OCI-LY1 (cell line): ENCODE results near the gene FLYWCH1.

Source experiments
- H2AFZ ChIP-seq: fragments of 200-600 bp; sonication (generic), shearing (Covaris generic); 2 replicates; pipeline ENCODE4 v1.6.0; 2014; ENCODE audit warnings: antibody characterized with exemption, mild to moderate bottlenecking, low read length
- H3F3A ChIP-seq: fragments of 200-600 bp; sonication (generic), shearing (Covaris generic); 2 replicates; pipeline ENCODE4 v1.6.0; 2014; ENCODE audit warnings: mild to moderate bottlenecking, antibody characterized with exemption, low read length, moderate library complexity; ENCODE audit not compliant: insufficient read depth
- H3K27ac ChIP-seq: fragments of 200-600 bp; sonication (generic); 2 replicates; pipeline ENCODE4 v1.5.1; 2014; ENCODE audit warnings: low read length, mixed run types, mild to moderate bottlenecking, low read depth; ENCODE audit not compliant: poor library complexity, severe bottlenecking
- H3K27me3 ChIP-seq: fragments of 200-600 bp; sonication (generic); 2 replicates; pipeline ENCODE4 v1.6.0; 2014; ENCODE audit warnings: antibody characterized with exemption, mild to moderate bottlenecking, low read length, moderate library complexity; ENCODE audit not compliant: insufficient read depth
- H3K36me3 ChIP-seq: fragments of 200-600 bp; sonication (generic); 2 replicates; pipeline ENCODE4 v1.6.1; 2014; ENCODE audit warnings: mild to moderate bottlenecking, antibody characterized with exemption, low read length, moderate library complexity, mixed read lengths; ENCODE audit not compliant: insufficient read depth
- H3K4me1 ChIP-seq: fragments of 200-600 bp; sonication (generic); 2 replicates; pipeline ENCODE4 v1.5.1; 2014; ENCODE audit warnings: mild to moderate bottlenecking, low read length, moderate library complexity; ENCODE audit not compliant: insufficient read depth, severe bottlenecking
- H3K4me2 ChIP-seq: fragments of 200-600 bp; sonication (generic), shearing (Covaris generic); 2 replicates; pipeline ENCODE4 v1.6.1; 2014; ENCODE audit warnings: low read length
- H3K4me3 ChIP-seq: fragments of 200-600 bp; sonication (generic); 2 replicates; pipeline ENCODE4 v1.5.1; 2014; ENCODE audit warnings: low read length, low read depth, mild to moderate bottlenecking, mixed read lengths; ENCODE audit not compliant: poor library complexity, severe bottlenecking
- H3K79me2 ChIP-seq: fragments of 200-600 bp; shearing (Covaris generic); 2 replicates; pipeline ENCODE4 v1.6.1; 2016; ENCODE audit warnings: mixed run types, low read length, mixed read lengths; ENCODE audit not compliant: insufficient read depth
- H3K9ac ChIP-seq: fragments of 200-600 bp; sonication (generic), shearing (Covaris generic); 2 replicates; pipeline ENCODE4 v1.6.1; 2014; ENCODE audit warnings: mild to moderate bottlenecking, low read length, mixed read lengths
- H3K9me2 ChIP-seq: fragments of 200-600 bp; sonication (generic), shearing (Covaris generic); 2 replicates; pipeline ENCODE4 v1.6.1; 2014; ENCODE audit warnings: low read depth, mild to moderate bottlenecking, low read length, mixed read lengths
- H3K9me3 ChIP-seq: fragments of 200-600 bp; shearing (Covaris generic); 2 replicates; pipeline ENCODE4 v1.6.1; 2014; ENCODE audit warnings: low read length, mixed read lengths
- H4K20me1 ChIP-seq: fragments of 200-600 bp; sonication (generic), shearing (Covaris generic); 2 replicates; pipeline ENCODE4 v1.6.0; 2016; ENCODE audit warnings: mild to moderate bottlenecking, low read length; ENCODE audit not compliant: insufficient read depth
- CTCF ChIP-seq: fragments of 200-600 bp; sonication (generic), shearing (Covaris generic); IDR thresholded peaks from 2 replicates; pipeline ENCODE4 v1.5.1; 2017; ENCODE audit warnings: mild to moderate bottlenecking, antibody characterized with exemption, low read length, moderate library complexity, mixed read lengths
- EZH2 ChIP-seq: fragments of 200-600 bp; sonication (generic), shearing (Covaris generic); IDR thresholded peaks from 2 replicates; pipeline ENCODE4 v1.8.0; 2017; ENCODE audit warnings: borderline replicate concordance, mixed run types, mild to moderate bottlenecking, antibody characterized with exemption, low read length, moderate library complexity, mixed read lengths

Gene FLYWCH1

GRCh38 chr16:2983706-2984136 is 72.0 kb downstream of the FLYWCH1 start:
- Histone ChIP-seq H3K27ac (no peak overlapping the region), H3K4me1 (peaks cover 33% of the 10 kb centered on the region), H3K79me2 (0 out of 2 replicates have a peak, but pooled peaks cover 3% of the 10 kb centered on the region), H3K27me3 (peaks cover 3% of the 10 kb centered on the region; the same call in 1 of the 2 replicates), H3K9ac (no peak overlapping the region; the same call in 1 of the 2 replicates), H3K4me3 (peak overlapping the region; percentile 26), H3K4me2 (peak overlapping the region; percentile 56), H3K9me3 (no peaks in the 10 kb centered on the region), H3K36me3 (no peaks in the 10 kb centered on the region), H4K20me1 (no peaks in the 10 kb centered on the region), H3K9me2 (no peaks in the 10 kb centered on the region), H3F3A (no peaks in the 10 kb centered on the region), H2AFZ (no peak overlapping the region)
- TF ChIP-seq CTCF (peak; percentile 92), EZH2 (no peak)

GRCh38 chr16:2985462-2985861 is 73.7 kb downstream of the FLYWCH1 start:
- peaks cover 3% of the 10 kb centered on the region; the same call in 1 of the 2 replicates for H3K27me3 ChIP-seq
- H3K27ac ChIP-seq = no peak overlapping the region
- no peak overlapping the region for H2AFZ ChIP-seq
- H3K4me2 ChIP-seq = no peak overlapping the region
- H4K20me1 ChIP-seq = no peaks in the 10 kb centered on the region
- H3K36me3 ChIP-seq = no peaks in the 10 kb centered on the region
- H3K9me3 ChIP-seq = no peaks in the 10 kb centered on the region
- no peak overlapping the region for H3K4me3 ChIP-seq
- H3F3A ChIP-seq = no peaks in the 10 kb centered on the region
- no peak overlapping the region for H3K9ac ChIP-seq
- peaks cover 23% of the 10 kb centered on the region for H3K4me1 ChIP-seq
- TF ChIP-seq EZH2 = no peak
- TF ChIP-seq CTCF = no peak
- H3K79me2 ChIP-seq = no peaks in the 10 kb centered on the region
- no peaks in the 10 kb centered on the region for H3K9me2 ChIP-seq

- Histone ChIP-seq H4K20me1 (no peaks in the 10 kb centered on the region), H3K4me3 (no peak overlapping the region), H3K9me2 (no peaks in the 10 kb centered on the region), H3K9me3 (no peaks in the 10 kb centered on the region), H3K79me2 (no peaks in the 10 kb centered on the region), H3K36me3 (no peaks in the 10 kb centered on the region), H3K4me2 (no peak overlapping the region), H3K9ac (no peak overlapping the region), H3K4me1 (peaks cover 20% of the 10 kb centered on the region), H3K27me3 (peaks cover 3% of the 10 kb centered on the region; the same call in 1 of the 2 replicates), H3F3A (no peaks in the 10 kb centered on the region), H3K27ac (no peak overlapping the region), H2AFZ (no peak overlapping the region)
- TF ChIP-seq CTCF (no peak), EZH2 (no peak)
Measured at GRCh38 chr16:2985893-2986355, 74.2 kb downstream of the FLYWCH1 start.
